GF-D8 (cell line): ENCODE data around the gene GATAD2A.

ENCODE experiments used
- DNase-seq: peaks from one replicate; lab custom pipeline; 2025; lab: John Stamatoyannopoulos, UW

Gene GATAD2A

GRCh38 chr19:19490214-19490968 lies 84.9 kb downstream of the GATAD2A start:
- peak; percentile 30 for DNase-seq

- DNase-seq: no peak
These were observed 86.0 kb downstream of the GATAD2A start for GRCh38 chr19:19491321-19492025.

- DNase-seq: no peak
These were observed 86.6 kb downstream of the GATAD2A start for GRCh38 chr19:19492026-19492610.

GRCh38 chr19:19493841-19494546 lies 88.5 kb downstream of the GATAD2A start:
- no peak for DNase-seq

- no peak for DNase-seq
These were observed 90.4 kb downstream of the GATAD2A start for GRCh38 chr19:19495614-19496603.

- DNase-seq: no peak
These were observed 92.9 kb downstream of the GATAD2A start for GRCh38 chr19:19498255-19498991.

- no peak for DNase-seq
These were observed 94.0 kb downstream of the GATAD2A start for GRCh38 chr19:19499272-19499995.

GRCh38 chr19:19500975-19501644 lies 95.6 kb downstream of the GATAD2A start:
- DNase-seq: no peak

- no peak for DNase-seq
These were observed 96.3 kb downstream of the GATAD2A start for GRCh38 chr19:19501798-19502197.

GRCh38 chr19:19502281-19502680 lies 96.8 kb downstream of the GATAD2A start:
- no peak for DNase-seq

- no peak for DNase-seq
These were observed 97.5 kb downstream of the GATAD2A start for GRCh38 chr19:19502808-19503602.

GRCh38 chr19:19504754-19505668 lies 99.5 kb downstream of the GATAD2A start:
- no peak for DNase-seq

GRCh38 chr19:19505669-19506326 lies 100.3 kb downstream of the GATAD2A start:
- no peak for DNase-seq

- no peak for DNase-seq
These were observed 101.1 kb downstream of the GATAD2A start for GRCh38 chr19:19506592-19506991.

- DNase-seq: no peak
These were observed 101.9 kb downstream of the GATAD2A start for GRCh38 chr19:19507354-19507753.

- no peak for DNase-seq
These were observed 102.7 kb downstream of the GATAD2A start for GRCh38 chr19:19508217-19508616.

GRCh38 chr19:19510432-19510831 lies 105.0 kb downstream of the GATAD2A start:
- DNase-seq: no peak
